GDM1 (cell line): ENCODE data around the gene GOLGA6L10.
"Not testable (repeated sequence)": the region's sequence is repeated elsewhere in the genome, so short reads cannot be mapped to it uniquely, and the experiment has no call there.

Source experiments
- DNase-seq: peaks from one replicate; lab custom pipeline; 2025; lab: John Stamatoyannopoulos, UW

Gene GOLGA6L10

DNA sequence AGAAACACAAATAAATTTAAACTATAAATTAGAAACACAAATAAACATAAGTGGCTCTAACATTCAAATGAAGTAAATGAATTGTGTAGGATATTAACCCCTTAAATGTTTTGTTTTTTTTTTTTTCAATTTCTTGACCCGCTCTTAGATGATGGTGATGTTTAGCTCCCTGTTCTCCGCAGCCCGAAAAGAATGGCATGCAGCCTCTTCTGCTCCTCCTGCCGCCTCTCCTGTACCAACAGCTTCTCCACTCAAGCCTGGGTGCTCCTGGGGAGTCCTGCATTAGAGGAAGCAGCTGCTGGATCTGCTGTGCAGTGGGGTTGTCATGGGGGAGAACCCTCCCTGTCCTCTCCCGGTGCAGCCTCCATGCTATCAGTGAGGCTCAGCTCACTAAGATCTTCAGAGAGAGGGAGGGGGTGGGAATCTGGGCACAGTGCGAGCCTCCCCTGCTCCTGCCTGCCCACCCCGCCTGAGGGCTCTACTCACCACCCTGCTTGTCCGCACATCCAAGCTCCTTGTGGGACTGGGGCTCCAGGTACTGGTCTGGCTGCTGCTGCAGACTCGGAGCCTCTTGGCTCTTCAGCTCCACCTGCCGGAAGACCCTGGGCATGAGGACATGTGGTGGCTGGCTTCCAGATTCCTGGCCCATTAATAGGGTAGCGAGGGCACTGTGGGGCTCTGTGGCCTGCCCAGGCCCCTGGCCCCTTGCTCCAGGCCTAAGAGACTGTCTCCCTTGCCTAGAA is 6.5 kb downstream of the GOLGA6L10 start:
- DNase-seq = not testable (repeated sequence)

DNA sequence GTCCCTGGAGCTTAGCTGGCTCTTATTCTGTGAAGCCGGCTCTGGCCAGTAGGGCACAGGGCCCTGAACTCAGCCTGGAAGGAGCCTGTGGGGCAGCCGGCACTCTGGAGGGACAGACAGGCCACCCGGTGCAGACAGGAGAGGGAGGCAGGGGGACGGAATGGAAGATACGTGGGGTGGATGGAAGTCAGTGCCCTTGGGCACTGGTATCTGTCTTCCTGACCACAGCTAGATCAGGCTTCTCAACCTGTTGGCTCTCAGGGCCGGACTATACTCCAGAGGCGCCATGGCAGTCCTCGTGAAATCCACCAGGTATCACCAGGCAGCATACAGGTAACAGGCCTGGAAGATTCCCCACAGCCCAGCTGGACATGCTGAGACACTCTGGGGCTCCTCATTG is 10.7 kb downstream of the GOLGA6L10 start:
- not testable (repeated sequence) for DNase-seq

DNA sequence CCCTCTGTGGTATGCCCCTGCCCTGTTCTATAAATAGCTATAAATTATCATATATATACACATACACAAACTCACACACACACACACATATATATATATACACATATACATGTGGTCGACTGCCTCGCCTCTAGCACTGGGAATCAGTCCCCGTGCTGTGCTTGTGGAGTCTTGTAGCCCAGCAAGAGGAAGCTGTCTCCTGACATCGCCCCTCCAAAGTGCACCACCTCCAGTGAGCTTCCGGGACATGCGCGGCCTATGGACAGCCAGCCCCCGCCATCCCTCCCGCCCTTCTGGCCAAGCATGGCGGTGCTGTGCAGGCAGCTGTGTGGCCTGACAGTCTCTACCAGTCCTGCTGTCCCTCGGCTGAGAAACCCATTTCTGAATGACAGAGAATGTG is 11.2 kb downstream of the GOLGA6L10 start:
- DNase-seq = not testable (repeated sequence)

DNA sequence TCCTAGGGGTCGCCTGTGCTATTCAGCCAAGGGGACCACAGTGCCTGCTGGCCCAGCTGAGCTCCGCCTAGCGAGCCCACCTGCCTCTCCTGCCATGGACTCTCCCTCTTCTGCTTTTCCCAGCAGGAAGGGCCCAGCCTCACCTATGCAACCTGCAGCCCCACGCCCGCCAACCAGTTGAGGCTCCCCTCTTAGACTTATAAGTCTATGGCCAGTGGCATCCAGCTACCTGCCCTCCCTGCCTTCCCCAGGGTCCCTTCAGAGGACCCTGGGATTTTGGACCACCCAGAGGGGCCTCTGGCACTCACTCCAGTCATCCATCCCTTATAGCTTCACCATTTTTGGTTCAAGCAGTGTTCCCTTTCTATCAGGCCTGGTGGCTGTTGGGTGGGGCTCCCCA is 12.2 kb downstream of the GOLGA6L10 start:
- DNase-seq = not testable (repeated sequence)

DNA sequence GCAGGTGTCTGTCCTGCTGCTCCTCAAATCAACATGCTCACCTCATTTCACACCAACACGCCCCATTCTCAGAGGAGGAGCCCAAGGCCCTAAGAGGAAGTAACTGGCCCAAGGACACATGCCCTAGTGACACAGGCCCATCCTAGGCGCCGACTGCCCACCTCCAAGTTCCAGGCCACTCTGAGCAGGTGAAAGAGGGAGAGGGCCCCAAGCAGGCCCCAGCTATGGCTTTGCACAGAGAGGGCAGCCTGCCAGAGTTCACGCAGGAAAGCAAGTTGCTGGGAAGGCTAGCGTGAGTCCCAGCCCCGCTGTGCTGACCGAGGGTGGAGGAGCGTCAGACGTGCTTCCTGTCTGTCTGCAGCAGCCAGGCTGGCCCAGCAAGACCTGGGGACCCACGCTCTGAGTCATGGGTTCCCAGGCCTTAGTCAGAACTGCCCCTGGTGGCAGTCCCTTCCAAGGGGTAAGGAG is 13.1 kb downstream of the GOLGA6L10 start:
- not testable (repeated sequence) for DNase-seq

DNA sequence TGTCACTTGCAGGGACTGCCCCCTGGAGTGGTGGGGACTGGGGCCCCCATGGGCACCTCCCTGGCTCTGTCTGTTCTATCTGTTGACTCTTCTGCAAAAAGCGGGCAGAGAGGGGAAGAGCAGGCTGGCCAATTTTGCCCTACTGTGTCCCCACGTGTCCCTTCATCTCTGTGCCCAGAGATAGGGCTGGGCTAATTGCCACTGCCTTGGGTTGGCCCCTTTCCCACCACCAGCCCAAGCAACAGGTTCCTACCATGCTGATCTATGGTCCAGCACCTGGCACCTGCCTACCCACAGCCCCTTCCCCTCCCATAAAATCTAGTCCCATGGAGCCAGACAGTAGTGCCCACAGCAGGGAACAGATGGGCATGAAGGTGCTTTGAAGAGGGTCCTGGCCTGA is 14.3 kb downstream of the GOLGA6L10 start:
- not testable (repeated sequence) for DNase-seq

DNA sequence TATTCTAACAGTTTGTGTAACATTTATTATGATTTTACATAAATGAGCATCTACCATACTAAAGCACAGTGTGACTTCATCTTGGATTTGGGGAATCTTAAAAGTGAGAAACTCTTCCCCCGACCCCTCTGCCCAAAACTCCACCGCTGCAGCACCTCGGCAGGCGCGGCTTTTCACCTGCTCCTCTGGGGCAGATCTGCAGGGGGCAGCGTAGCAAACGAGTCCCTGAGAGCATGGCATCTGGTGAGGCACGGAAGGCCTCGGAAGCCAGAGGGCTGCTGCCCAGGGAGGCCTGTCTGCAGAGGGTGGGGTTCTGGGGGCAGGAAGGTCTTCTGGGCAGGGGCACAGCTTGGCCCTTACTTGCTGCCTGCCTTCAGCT is 14.7 kb downstream of the GOLGA6L10 start:
- not testable (repeated sequence) for DNase-seq

DNA sequence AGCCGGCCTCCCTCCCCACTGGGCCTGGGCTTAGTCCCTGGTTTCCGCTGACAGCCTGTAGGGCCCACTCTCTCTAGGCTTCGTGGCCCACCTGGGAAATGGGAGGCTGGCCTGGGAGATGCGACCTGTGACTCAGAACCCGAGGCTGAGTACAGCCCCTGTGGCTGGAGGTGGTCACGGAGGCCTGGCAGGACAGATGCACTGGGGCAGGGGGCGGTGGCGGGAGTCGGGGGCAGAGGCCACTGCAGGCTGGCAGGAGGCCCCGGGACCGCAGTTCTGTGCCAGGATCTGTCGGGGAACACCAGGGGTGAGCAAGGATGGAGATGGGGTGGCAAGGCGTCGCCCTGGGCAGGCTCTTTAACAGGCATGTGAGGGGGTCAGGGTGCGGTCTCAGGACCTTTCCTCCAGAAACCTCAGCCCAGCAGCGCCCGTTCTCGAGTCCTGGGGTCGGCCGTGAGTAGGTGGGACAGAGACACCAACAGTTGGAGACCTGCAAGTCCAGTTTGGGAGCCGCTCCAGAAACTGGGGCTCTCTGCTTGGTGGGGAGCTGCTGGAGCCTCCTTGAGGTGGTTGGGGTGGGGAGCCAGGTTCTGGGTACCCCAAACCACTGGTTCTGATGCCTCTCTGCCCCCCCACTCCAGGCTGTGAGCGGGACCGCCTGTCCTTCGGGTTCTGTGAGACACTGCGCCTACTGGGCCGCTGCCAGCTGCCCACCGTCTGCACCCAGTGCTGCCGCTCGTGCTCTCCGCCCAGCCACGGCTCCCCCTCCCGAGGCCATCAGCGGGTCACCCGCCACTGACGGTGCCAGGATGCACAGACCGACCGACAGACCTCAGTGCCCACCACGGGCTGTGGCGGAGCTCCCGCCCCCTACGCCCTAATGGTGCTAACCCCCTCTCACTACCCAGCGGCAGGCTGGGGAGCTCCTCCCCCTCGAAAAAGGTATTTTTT is 15.4 kb downstream of the GOLGA6L10 start:
- DNase-seq = not testable (repeated sequence)

DNA sequence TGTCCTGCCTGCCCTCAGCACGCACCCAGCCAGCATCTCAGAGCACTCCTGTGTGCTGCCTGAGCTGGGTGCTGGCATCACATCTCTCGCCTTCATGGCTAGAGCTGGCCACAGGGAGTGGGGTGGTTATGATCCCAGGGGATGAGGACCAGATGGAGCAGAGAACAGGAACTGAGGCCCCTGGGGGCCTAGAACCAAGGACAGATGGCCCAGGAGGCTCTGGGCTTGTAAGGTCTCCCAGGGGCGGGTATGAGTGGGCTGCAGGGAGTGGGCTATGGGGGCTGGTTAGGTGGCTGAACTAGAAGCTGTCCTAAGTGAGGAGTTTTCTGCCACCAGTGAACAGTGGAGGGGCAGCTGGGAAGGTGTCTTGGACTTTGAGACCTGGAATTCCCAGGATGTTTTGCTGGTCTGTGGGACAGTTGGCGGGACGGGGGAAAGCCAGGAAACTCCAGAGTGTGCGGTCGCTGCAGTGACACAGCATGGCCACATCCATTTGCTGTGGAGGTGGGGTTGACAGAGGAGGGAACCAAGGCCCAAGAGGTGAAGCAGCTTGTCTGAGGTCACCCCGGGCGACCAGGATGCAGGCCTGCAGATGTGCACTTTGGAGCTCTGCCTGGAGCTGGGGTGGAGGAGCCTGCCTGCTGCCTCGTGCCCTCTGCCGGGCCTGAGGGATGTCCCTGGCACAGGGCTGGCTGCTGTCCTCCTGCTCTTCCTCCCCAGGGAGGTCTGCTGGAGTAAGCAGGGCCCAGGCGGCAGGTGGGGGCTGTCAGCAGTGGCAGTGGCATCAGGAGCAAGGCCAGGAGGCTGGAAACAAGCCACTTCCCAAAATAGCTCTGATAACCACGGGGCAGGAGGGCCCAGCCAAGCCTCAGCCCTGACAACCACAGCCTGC is 16.3 kb downstream of the GOLGA6L10 start:
- DNase-seq = not testable (repeated sequence)

DNA sequence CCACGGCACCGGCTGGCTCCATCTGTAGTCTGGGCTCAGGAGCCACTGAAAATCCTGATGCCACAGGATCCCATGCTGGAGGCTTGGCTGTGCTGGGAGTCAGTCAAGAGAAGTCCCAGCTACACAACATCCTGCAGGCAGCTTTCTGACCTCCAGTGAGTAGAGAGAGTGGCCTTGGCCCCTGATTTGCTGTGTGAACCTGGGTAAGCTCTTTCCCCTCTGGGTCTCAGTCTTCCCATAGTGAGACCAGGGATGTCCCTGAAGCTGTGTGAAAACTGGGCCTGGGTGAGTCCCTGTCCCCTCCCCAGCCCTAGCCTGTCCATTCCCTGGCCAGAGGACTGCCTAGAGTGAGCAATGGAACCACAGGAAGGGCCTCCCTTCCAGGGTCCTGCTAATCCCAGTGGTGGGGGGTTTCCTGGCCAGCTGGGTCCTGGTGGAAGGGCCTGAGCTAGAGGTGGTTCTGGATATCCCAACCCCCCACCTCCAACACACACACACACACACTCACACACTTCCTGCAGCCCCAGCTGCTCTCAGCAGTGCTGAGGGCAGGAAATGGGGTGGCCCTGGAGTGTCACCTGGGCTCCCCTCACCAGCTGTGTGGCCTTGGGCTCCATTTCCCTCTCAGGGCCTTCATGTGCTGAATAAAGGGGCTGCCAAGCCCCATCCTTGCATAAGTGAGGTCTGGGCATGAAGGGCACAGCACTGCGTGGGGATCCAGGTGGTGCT is 17.5 kb downstream of the GOLGA6L10 start:
- not testable (repeated sequence) for DNase-seq

DNA sequence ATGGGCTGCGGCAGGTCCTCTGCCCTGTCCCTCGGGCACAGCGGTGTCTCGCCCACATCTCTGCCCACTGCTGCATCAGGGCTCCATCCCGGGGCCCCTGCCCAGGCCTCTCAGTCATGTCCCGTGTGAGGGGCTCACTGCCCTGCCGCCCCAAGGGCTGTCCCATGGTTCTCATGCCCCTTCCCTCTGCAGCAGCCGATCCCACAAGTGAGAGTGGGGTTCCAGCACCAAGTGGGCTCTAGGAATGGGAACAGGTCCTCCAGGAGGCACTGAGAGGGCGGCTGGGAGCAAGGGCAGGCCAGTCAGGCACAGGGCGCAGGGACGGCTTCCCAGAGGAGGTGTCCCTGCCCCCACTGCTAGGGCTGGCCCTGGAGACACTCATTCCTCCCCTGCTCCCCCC is 18.4 kb downstream of the GOLGA6L10 start:
- not testable (repeated sequence) for DNase-seq

DNA sequence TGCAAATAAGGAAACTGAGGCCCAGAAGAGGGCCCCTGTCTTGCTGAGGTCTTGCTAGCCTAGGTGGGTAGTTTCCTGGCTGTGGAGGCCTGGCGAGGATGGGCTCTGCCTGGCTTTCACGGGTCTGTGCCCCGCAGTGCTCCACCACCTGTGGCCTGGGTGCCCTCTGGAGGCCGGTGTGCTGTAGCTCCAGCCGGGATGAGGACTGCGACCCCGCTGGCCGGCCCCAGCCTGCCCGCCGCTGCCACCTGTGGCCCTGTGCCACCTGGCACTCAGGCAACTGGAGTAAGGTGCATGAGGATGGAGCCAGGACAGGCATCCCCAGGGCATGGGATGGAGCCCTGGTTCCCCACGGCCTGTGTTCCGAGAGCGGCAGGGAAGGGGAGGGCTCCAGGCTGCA is 20.2 kb downstream of the GOLGA6L10 start:
- DNase-seq = not testable (repeated sequence)

DNA sequence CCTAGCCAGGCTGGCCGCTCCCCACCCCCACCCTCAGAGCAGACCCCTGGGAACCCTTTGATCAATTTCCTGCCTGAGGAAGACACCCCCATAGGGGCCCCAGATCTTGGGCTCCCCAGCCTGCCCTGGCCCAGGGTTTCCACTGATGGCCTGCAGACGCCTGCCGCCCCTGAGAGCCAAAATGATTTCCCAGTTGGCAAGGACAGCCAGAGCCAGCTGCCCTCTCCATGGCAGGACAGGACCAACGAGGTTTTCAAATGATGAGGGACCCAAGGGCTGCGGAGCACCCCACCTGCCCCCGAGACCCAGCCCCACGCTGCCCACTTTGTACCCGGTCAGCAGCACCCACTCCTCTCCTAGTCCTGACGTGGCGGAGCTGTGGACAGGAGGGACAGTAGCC is 21.9 kb downstream of the GOLGA6L10 start:
- not testable (repeated sequence) for DNase-seq

DNA sequence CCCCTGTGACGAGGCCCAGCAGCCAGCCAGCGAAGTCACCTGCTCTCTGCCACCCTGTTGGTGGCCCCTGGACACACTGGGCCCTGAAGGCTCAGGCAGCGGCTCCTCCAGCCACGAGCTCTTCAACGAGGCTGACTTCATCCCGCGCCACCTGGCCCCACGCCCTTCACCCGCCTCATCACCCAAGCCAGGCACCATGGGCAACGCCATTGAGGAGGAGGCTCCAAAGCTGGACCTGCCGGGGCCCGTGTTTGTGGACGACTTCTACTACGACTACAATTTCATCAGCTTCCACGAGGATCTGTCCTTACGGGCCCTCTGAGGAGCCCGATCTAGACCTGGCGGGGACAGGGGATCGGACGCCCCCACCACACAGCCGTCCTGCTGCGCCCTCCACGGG is 22.4 kb downstream of the GOLGA6L10 start:
- DNase-seq = not testable (repeated sequence)

DNA sequence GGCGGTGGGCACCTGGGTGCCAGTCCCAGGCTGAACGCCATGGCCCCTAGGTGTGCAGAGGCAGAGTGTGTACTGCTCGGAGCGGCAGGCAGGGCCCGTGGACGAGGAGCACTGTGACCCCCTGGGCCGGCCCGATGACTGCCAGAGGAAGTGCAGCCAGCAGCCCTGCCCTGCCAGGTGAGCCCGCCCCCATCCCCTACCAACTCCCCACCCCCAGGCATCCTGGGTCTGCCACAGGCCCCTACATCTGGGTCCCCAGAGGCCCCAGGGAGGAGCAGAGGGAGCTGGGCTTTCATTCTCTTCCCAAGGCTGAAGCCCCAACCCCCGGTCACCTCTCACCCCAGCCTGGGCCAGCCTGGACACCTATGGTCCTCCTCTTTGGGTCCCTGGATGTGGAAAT is 23.6 kb downstream of the GOLGA6L10 start:
- not testable (repeated sequence) for DNase-seq

DNA sequence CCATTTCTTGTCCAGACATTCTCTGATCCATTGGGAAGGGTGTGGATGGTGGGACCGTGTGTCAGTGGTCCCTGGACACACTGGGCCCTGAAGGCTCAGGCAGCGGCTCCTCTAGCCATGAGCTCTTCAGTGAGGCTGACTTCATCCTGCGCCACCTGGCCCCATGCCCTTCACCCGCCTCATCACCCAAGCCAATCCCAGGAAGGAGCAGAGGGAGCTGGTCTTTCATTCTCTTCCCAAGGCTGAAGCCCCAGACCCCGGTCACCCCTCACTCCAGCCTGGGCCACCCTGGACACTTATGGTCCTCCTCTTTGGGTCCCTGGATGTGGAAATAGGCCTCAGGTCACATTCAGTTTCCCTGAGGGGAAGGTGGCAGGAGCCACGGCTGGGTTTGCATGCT is 24.4 kb downstream of the GOLGA6L10 start:
- not testable (repeated sequence) for DNase-seq

DNA sequence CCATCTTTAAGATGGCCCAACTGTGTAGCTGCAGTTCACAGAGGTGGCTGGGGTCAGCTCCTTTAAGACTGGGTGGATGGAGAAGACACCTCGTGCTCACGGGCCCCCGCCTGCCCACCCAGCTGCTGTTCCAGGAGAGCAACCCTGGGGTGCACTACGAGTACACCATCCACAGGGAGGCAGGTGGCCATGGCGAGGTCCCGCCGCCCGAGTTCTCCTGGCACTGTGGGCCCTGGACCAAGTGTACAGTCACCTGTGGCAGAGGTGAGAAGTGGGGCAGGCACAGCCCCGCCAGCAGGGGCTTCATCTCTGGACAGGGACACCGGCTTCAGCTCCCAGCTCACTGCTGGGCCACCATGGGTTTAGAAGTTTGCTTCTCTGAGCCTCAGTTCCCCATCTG is 26.8 kb downstream of the GOLGA6L10 start:
- not testable (repeated sequence) for DNase-seq

DNA sequence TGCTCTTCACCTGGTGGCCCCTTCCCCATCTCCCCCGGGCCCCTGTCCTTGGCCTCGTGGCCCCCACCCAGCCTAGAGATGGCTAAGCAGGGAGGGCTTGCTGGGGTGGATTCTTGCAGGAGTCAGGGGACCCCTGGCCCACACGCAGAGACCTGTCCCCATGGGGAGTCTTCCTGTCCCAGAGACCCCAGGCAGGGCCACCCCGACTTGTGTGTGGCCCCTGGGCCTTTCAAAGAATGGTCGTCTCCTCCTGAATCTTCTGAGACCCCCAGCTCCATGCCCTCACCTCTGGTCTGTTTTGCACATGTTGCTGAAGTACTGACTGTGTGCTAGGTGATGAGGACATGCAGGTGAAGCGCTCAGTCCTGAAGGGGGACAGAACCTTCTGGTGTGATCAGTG is 28.4 kb downstream of the GOLGA6L10 start:
- DNase-seq = not testable (repeated sequence)

DNA sequence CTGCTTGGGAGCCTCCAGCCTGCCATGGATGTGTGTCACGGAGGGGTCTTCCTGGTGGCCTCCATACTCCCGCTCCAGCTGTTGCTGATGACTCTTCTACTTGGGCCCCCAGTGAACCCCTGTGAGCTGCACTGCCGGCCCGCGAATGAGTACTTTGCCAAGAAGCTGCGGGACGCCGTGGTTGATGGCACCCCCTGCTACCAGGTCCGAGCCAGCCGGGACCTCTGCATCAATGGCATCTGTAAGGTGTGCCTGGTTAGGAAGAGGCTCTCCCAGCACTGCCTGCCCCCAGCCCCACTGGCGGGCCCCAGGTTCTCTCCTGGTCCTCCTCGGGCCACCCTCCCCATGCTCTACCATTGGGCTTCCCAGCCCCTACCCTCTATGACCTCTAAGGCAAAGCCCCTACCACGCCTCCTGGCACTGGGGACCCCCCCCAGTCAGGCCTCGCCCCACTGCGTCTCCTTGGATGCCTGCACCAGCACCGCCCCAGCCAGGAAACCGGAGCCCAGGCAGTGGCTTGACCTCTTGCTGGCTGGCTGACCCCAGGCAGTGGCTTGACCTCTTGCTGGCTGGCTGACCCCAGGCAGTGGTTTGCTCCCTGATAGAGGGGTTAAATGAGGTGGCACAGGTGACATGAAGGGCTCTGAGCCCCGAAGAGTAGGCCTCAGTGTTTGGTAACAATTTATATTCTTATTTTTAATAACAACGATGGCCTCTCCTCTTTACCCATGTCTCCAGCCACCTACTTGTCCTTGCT is 29.6 kb downstream of the GOLGA6L10 start:
- DNase-seq = not testable (repeated sequence)

DNA sequence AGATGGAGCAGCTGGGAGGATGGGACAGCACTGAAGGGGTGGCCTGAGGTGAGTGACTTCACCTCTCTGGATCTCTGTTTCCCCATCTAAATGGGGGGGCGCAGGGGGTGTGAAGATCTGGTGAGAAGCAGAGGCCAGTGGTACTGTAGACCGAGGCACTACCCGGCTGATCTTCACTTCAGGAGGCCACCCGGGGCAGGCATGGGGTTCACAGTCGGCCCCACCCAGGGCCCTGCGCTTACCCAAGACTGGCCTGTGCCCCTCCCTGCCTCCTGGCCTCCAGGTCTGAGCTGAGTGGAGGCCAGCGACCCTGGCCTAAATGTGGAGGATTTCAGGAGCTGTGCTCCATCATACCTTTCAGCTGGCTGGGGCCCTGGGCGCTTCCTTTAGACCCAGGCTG is 31.0 kb downstream of the GOLGA6L10 start:
- DNase-seq = not testable (repeated sequence)
